NOMO-1 treated with DMSO at 0.1 percent for 48 hours (cell line): ENCODE data around the gene SNX32.

ENCODE experiments used
- DNase-seq: peaks from one replicate; lab custom pipeline; 2025; ENCODE audit not compliant: unreplicated experiment; lab: John Stamatoyannopoulos, UW

The SNX32 gene

GRCh38 chr11:65833297-65834030, at the start of gene SNX32:
Gene SNX32, plus strand, starts transcription at chr11:65833963. Its CDS starts 103 bp downstream, at chr11:65834066.
- peak; percentile 96 for DNase-seq

- DNase-seq: no peak
These were observed 48.3 kb upstream of the SNX32 start for GRCh38 chr11:65785319-65786007.

GRCh38 chr11:65786008-65786785, 47.6 kb upstream of the SNX32 start:
- no peak for DNase-seq

GRCh38 chr11:65786786-65787636, 46.8 kb upstream of the SNX32 start, which contains the start of gene OVOL1:
Gene OVOL1, plus strand, starts transcription at chr11:65787063. Its CDS starts 311 bp downstream, at chr11:65787374.
- no peak for DNase-seq

- DNase-seq: peak; percentile 85
These were observed 45.8 kb upstream of the SNX32 start for GRCh38 chr11:65787649-65788622.

GRCh38 chr11:65788821-65789220, 44.9 kb upstream of the SNX32 start:
- no peak for DNase-seq

GRCh38 chr11:65789230-65790103, 44.3 kb upstream of the SNX32 start:
- no peak for DNase-seq

GRCh38 chr11:65790104-65790901, 43.5 kb upstream of the SNX32 start:
- no peak for DNase-seq

- no peak for DNase-seq
These were observed 42.7 kb upstream of the SNX32 start for GRCh38 chr11:65790902-65791650.

GRCh38 chr11:65791719-65792213, 42.0 kb upstream of the SNX32 start:
- peak; percentile 91 for DNase-seq

GRCh38 chr11:65792456-65792855, 41.3 kb upstream of the SNX32 start:
- DNase-seq: no peak

GRCh38 chr11:65793144-65793581, 40.6 kb upstream of the SNX32 start:
- DNase-seq: no peak

- DNase-seq: no peak
These were observed 40.0 kb upstream of the SNX32 start for GRCh38 chr11:65793625-65794400.

- DNase-seq: no peak
These were observed 38.9 kb upstream of the SNX32 start for GRCh38 chr11:65794570-65795510.
